ENCODE measurements around the gene DLX3. TPM values are rescaled to one million over a fixed set of nuclear protein-coding genes. Genes with fewer than 3 reads are reported as not detected.

Gene DLX3
- total RNA-seq, 1 donor from 2014 or later: 0.69 TPM

DNA sequence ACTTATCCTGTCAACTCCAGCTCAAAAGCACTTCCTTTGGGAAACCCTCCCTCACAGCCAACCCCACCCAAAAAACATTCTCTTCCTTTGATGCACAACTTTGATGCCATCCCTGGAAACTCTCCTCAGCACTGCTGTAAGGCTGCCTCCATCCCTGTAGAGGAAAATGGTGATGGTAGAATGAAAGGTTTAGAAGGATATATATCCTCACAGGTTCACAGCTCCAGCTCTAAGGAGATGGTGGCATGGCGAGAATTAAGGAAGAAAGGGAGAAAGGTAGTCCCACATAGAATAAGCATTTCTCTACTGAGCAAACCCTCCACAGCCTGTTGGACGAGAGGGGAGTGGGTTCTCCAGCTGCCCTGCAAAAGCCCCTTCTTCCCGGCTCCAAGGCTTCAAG is 28.3 kb downstream of the DLX3 start:
- DNase-seq: no peak
- no peaks in the 10 kb centered on the region for H3K36me3 ChIP-seq
- no peak overlapping the region for H3K4me3 ChIP-seq
- intact Hi-C loops (cut with DNase I): no loop called here
- ATAC-seq: no peak
- no peak overlapping the region for H3K27ac ChIP-seq
- peaks cover 94% of the 10 kb centered on the region for H3K27me3 ChIP-seq
- no peaks in the 10 kb centered on the region for H3K9me3 ChIP-seq
- TF ChIP-seq, protein P1, sequence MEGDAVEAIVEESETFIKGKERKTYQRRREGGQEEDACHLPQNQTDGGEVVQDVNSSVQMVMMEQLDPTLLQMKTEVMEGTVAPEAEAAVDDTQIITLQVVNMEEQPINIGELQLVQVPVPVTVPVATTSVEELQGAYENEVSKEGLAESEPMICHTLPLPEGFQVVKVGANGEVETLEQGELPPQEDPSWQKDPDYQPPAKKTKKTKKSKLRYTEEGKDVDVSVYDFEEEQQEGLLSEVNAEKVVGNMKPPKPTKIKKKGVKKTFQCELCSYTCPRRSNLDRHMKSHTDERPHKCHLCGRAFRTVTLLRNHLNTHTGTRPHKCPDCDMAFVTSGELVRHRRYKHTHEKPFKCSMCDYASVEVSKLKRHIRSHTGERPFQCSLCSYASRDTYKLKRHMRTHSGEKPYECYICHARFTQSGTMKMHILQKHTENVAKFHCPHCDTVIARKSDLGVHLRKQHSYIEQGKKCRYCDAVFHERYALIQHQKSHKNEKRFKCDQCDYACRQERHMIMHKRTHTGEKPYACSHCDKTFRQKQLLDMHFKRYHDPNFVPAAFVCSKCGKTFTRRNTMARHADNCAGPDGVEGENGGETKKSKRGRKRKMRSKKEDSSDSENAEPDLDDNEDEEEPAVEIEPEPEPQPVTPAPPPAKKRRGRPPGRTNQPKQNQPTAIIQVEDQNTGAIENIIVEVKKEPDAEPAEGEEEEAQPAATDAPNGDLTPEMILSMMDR (IDR thresholded peaks at IDR 0.05): no peak
- peaks cover 29% of the 10 kb centered on the region for H3K4me1 ChIP-seq

DNA sequence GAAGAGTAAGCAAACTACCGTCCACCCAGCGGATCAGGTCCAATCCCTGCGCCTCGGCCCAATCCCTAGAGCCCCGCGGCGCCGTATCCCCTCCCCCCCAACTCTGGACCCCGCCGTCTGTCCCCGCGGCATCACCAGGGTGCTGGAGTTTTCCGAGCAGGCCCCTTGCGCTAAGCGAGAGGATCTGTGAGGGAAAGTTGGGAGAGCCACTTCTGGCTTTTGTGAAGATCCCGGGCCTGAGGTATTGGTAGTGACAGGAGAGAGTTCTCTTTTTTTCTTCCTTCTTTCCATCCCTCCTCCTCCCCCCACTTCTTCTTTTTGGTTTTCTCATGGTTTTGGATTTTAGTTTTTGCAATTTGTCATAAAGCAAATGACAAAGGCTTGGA is 29.5 kb downstream of the DLX3 start:
- no peak overlapping the region for H3K4me3 ChIP-seq
- peaks cover 26% of the 10 kb centered on the region for H3K4me1 ChIP-seq
- no peaks in the 10 kb centered on the region for H3K9me3 ChIP-seq
- H3K27me3 ChIP-seq: peaks cover 94% of the 10 kb centered on the region
- TF ChIP-seq, protein P1 (IDR thresholded peaks at IDR 0.05): no peak
- H3K27ac ChIP-seq: no peak overlapping the region
- intact Hi-C loops (cut with DNase I): no loop called here
- no peak for DNase-seq
- ATAC-seq: no peak
- H3K36me3 ChIP-seq: no peaks in the 10 kb centered on the region

- TF ChIP-seq, protein P1 (IDR thresholded peaks at IDR 0.05): no peak
- H3K4me1 ChIP-seq: peaks cover 26% of the 10 kb centered on the region
- intact Hi-C loops (cut with DNase I): no loop called here
- peaks cover 89% of the 10 kb centered on the region for H3K27me3 ChIP-seq
- H3K9me3 ChIP-seq: no peaks in the 10 kb centered on the region
- no peaks in the 10 kb centered on the region for H3K36me3 ChIP-seq
- ATAC-seq (no peak), DNase-seq (no peak)
- H3K27ac ChIP-seq: no peak overlapping the region
- no peak overlapping the region for H3K4me3 ChIP-seq
These were observed 30.1 kb downstream of the DLX3 start for GRCh38 chr17:49964769-49965523.

GRCh38 chr17:49964303-49964768 is 30.7 kb downstream of the DLX3 start:
- Histone ChIP-seq H3K36me3 (no peaks in the 10 kb centered on the region), H3K4me1 (peaks cover 24% of the 10 kb centered on the region), H3K9me3 (no peaks in the 10 kb centered on the region), H3K4me3 (no peak overlapping the region), H3K27ac (no peak overlapping the region), H3K27me3 (peaks cover 83% of the 10 kb centered on the region)
- intact Hi-C loops (cut with DNase I): no loop called here
- ATAC-seq: no peak
- TF ChIP-seq, protein P1 (IDR thresholded peaks at IDR 0.05): no peak
- no peak for DNase-seq

- H3K9me3 ChIP-seq: no peaks in the 10 kb centered on the region
- TF ChIP-seq, protein P1 (IDR thresholded peaks at IDR 0.05): no peak
- no peak overlapping the region for H3K27ac ChIP-seq
- DNase-seq (no peak), ATAC-seq (no peak)
- intact Hi-C loops (cut with DNase I): no loop called here
- H3K36me3 ChIP-seq: no peaks in the 10 kb centered on the region
- peaks cover 18% of the 10 kb centered on the region for H3K4me1 ChIP-seq
- H3K27me3 ChIP-seq: peaks cover 77% of the 10 kb centered on the region
- H3K4me3 ChIP-seq: no peak overlapping the region
These were observed 31.3 kb downstream of the DLX3 start for GRCh38 chr17:49963626-49964302.

Measured in upper lobe of right lung (tissue), 1 donor.